ENCODE data around the gene TEX54.

DNA sequence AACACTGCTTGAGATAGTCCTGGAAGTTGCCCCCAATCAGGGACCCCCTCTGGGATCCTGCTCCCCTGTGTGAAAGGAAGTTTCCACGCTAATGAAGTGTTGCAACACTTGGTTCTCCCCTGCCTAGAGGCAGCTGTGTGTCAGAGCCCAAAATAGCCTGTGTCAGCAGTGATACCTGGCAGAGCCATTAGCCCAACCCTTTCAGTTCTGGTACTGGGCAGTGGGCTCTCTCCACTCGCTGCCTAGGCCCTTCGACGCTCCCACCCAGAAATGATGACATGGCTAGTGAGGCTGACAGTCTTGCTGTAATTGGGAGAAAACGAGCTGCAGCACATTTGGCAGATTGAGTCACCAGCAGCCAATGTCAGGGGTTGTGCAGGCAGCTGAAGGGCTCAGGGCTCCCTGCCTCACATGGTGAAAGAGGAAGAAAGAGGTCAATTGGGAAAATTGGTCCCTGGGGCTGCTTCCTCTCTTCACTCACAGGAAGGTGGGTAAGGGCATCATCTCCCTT, 26.0 kb downstream of the TEX54 start:
- TF ChIP-seq SP1 (IDR thresholded peaks at IDR 0.05), result no peak
- TF ChIP-seq BHLHE40 (IDR thresholded peaks at IDR 0.05; ENCODE audit: borderline replicate concordance), result no peak
- TF ChIP-seq FOXM1 (IDR thresholded peaks at IDR 0.05; ENCODE audit: borderline replicate concordance), result no peak
- TF ChIP-seq SUZ12 (IDR thresholded peaks at IDR 0.05), result no peak
- TF ChIP-seq, protein P1, sequence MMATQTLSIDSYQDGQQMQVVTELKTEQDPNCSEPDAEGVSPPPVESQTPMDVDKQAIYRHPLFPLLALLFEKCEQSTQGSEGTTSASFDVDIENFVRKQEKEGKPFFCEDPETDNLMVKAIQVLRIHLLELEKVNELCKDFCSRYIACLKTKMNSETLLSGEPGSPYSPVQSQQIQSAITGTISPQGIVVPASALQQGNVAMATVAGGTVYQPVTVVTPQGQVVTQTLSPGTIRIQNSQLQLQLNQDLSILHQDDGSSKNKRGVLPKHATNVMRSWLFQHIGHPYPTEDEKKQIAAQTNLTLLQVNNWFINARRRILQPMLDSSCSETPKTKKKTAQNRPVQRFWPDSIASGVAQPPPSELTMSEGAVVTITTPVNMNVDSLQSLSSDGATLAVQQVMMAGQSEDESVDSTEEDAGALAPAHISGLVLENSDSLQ (IDR thresholded peaks at IDR 0.05), result no peak
- no peak for TF ChIP-seq TARDBP (IDR thresholded peaks at IDR 0.05)
- no peak for TF ChIP-seq HDGF (IDR thresholded peaks at IDR 0.05; ENCODE audit: borderline replicate concordance)
- no peak for TF ChIP-seq NFRKB (IDR thresholded peaks at IDR 0.05)
- TF ChIP-seq FOXA1 (IDR thresholded peaks at IDR 0.05), result no peak
- TF ChIP-seq ELF4 (IDR thresholded peaks at IDR 0.05), result no peak
- no peak for TF ChIP-seq L3MBTL2 (conservative IDR thresholded peaks at IDR 0.05)
- no peak for TF ChIP-seq ZNF384 (IDR thresholded peaks at IDR 0.05)
- no peak for TF ChIP-seq LEF1 (IDR thresholded peaks at IDR 0.05; ENCODE audit: borderline replicate concordance)
- no peak for TF ChIP-seq ARNT (IDR thresholded peaks at IDR 0.05)
